HG02840 (cell line): ENCODE data around the gene SHISA6.

Source experiments
- ATAC-seq: cut with Tn5 transposase; IDR thresholded peaks from one replicate; pipeline ENCODE4 v1.9.1; 2021; ENCODE audit warnings: mild to moderate bottlenecking, moderate library complexity, moderate number of reproducible peaks; ENCODE audit not compliant: unreplicated experiment, low FRiP score

The SHISA6 gene

GRCh38 chr17:11561702-11562101 lies 320.7 kb downstream of the SHISA6 start:
- no peak for ATAC-seq

GRCh38 chr17:11564589-11565380 lies 323.8 kb downstream of the SHISA6 start:
- no peak for ATAC-seq

- ATAC-seq: no peak
These were observed 324.6 kb downstream of the SHISA6 start for GRCh38 chr17:11565591-11565990.

- no peak for ATAC-seq
These were observed 338.0 kb downstream of the SHISA6 start for GRCh38 chr17:11578998-11579397.

- no peak for ATAC-seq
These were observed 339.7 kb downstream of the SHISA6 start for GRCh38 chr17:11580677-11581076.

GRCh38 chr17:11582217-11582616 lies 341.2 kb downstream of the SHISA6 start:
- ATAC-seq: no peak

GRCh38 chr17:11583306-11583992 lies 342.4 kb downstream of the SHISA6 start:
- ATAC-seq: no peak

GRCh38 chr17:11589716-11590115 lies 348.7 kb downstream of the SHISA6 start:
- ATAC-seq: no peak

- no peak for ATAC-seq
These were observed 357.5 kb downstream of the SHISA6 start, which contains the start of gene DNAH9 for GRCh38 chr17:11598274-11599221. Gene DNAH9 (plus strand): TSS chr17:11598470. CDS start chr17:11598499, 29 bp downstream.

- ATAC-seq: no peak
These were observed 360.6 kb downstream of the SHISA6 start for GRCh38 chr17:11601661-11602060.

GRCh38 chr17:11608396-11608795 lies 367.4 kb downstream of the SHISA6 start:
- ATAC-seq: no peak

- no peak for ATAC-seq
These were observed 370.1 kb downstream of the SHISA6 start for GRCh38 chr17:11610999-11611566.

- no peak for ATAC-seq
These were observed 371.9 kb downstream of the SHISA6 start for GRCh38 chr17:11612956-11613355.
